Measurements from ENCODE around the gene CD19.
A peak's percentile ranks its signal among the peaks of the same experiment; 100 is the strongest.
"Not testable (repeated sequence)": the region's sequence is repeated elsewhere in the genome, so short reads cannot be mapped to it uniquely, and the experiment has no call there.

The CD19 gene

DNA sequence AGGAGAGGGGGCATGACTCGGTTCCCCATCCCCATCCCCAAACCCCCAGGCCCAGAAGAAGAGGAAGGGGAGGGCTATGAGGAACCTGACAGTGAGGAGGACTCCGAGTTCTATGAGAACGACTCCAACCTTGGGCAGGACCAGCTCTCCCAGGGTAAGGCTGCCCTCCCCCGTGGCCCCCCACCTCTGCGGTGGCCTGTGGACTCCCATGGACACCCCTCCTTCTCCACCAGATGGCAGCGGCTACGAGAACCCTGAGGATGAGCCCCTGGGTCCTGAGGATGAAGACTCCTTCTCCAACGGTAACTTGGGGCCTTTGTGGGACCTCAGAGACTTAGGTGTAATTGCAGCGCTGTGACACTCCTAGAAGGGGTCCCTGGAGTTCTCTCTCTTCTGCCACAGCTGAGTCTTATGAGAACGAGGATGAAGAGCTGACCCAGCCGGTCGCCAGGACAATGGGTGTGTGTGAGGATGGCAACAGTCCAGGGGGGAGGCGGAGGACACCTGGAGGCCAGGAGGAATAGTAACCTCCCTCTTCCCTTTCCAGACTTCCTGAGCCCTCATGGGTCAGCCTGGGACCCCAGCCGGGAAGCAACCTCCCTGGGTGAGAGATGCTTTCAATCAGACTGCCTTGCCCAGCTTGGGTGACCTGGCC lies 5.6 kb downstream of the CD19 start:
- DNase-seq: no peak

- no peak for DNase-seq
Observed at GRCh38 chr16:28938721-28939120, 7.0 kb downstream of the CD19 start.

DNA sequence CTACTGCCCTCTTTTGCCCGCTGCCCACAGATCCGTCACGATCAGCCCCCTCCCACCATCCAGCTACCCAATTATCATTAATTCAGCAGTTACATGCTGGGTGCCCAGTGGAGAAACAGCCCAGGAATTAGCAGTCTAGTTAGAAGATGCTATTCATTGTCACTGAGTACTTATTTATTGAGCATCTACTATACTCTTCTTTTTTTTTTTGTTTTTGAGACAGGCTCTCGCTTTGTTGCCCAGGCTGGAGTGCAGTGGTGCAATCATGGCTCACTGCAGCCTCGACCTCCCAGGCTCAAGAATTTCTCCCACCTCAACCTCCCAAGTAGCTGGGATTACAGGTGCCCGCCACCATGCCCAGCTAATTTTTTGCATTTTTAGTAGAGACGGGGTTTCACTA lies 8.1 kb downstream of the CD19 start:
- DNase-seq: not testable (repeated sequence)

GRCh38 chr16:28943281-28943680 lies 11.5 kb downstream of the CD19 start:
- DNase-seq: no peak

- no peak for DNase-seq
Observed at GRCh38 chr16:28946681-28947080, 14.9 kb downstream of the CD19 start.

- peak; percentile 100 for DNase-seq
Observed at GRCh38 chr16:28950648-28951409, 19.1 kb downstream of the CD19 start, which contains the start of gene NFATC2IP. Gene NFATC2IP, plus strand, starts transcription at chr16:28950937. Its CDS starts 75 bp downstream, at chr16:28951012.

- DNase-seq: no peak
Observed at GRCh38 chr16:28951410-28951943, 19.7 kb downstream of the CD19 start.

DNA sequence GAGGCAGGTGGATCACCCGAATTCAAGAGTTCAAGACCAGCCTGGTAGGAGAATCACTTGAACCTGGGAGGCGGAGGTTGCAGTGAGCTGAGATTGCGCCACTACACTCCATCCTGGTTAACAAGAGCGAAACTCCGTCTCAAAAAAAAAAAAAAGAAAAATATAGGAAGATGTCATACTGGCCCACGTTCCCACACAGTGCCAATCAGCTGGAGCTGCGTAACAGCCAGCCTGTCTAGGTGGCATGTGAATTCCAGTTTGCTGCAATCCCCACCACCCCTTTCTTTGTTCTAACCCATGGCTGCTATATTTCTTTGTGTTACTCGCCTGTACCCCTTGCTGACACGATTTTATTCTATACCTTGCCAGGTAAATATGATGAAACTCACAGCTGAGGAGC lies 26.4 kb downstream of the CD19 start:
- no peak for DNase-seq

GRCh38 chr16:28958836-28959235 lies 27.1 kb downstream of the CD19 start:
- no peak for DNase-seq

GRCh38 chr16:28964072-28964471 lies 32.3 kb downstream of the CD19 start:
- DNase-seq: no peak

- DNase-seq: no peak
Observed at GRCh38 chr16:28964496-28964895, 32.7 kb downstream of the CD19 start.

GRCh38 chr16:28967156-28967555 lies 35.4 kb downstream of the CD19 start:
- no peak for DNase-seq

GRCh38 chr16:28969696-28970095 lies 37.9 kb downstream of the CD19 start:
- DNase-seq: not testable (repeated sequence)

- DNase-seq: no peak
Observed at GRCh38 chr16:28974007-28974436, 42.3 kb downstream of the CD19 start.

DNA sequence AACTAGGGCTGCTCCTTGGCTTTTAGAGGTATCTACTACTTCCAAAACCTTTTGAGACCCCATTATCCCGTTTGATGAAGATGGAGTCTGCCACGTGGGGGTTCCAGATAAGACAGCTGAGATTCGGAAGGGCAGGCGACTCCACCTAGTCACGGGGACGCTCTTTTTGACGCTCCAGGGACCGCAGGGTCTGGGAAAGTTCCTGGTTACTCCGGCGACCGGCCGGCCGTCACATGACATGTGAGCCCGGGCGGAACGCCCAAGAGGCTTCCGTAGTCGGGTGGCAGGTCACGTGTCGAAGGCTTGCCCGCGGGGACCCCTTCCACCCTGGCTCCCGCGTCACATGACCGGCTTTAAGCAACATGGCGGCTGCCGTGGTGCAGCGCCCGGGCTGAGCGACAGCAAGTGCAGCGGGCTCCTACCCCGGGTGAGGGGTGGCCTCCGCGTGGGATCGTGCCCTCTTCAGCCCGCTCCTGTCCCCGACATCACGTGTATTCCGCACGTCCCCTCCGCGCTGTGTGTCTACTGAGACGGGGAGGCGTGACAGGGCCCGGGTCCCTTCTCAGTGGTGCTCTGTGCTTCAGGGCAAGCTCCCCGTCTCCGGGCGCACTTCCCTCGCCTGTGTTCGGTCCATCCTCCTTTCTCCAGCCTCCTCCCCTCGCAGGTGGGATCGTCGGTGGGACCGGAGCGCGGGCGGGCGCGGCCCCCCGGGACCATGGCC lies 42.8 kb downstream of the CD19 start, which contains the start of gene SPNS1:
Gene SPNS1, plus strand, starts transcription at position 342 of the 721 bp plus-strand sequence. Its CDS starts 374 bp downstream, at position 716.
- peak; percentile 87 for DNase-seq

- DNase-seq: no peak
Observed at GRCh38 chr16:28975158-28975599, 43.4 kb downstream of the CD19 start.

GRCh38 chr16:28977703-28978662 lies 46.2 kb downstream of the CD19 start:
- peak; percentile 29 for DNase-seq

DNA sequence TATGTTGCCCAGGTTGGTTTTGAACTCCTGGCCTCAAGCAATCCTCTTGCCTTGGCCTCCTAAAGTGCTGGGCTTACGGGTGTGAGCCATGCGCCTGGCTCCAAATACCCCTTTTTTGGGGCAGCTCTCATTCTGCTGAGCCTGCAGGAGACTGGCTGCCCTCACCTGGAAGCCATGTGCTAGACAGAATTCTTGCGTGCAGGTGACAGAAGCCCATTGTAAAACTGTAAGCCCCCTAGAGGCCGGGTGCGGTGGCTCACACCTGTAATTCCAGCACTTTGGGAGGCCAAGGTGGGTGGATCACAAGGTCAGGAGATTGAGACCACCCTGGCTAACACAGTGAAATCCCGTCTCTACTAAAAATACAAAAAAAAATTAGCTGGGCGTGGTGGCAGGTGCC lies 48.6 kb downstream of the CD19 start:
- not testable (repeated sequence) for DNase-seq

- DNase-seq: no peak
Observed at GRCh38 chr16:28980929-28981328, 49.2 kb downstream of the CD19 start.

GRCh38 chr16:28981517-28981916 lies 49.7 kb downstream of the CD19 start:
- DNase-seq: no peak

DNA sequence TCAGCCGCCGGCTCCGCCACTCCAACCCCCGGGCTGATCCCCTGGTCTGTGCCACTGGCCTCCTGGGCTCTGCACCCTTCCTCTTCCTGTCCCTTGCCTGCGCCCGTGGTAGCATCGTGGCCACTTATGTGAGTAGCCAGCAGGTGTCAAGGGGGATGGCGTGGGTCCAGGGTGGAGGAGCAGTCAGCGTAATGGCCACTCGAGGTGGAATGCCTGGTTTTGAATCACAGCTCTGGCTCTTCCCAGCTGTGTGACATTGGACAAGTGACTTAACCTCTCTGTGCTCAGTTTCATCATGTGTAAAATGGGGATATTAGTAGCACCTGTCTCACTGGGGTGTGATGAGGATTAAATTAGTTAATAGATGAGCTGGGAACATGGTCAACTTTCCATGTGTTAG lies 50.6 kb downstream of the CD19 start:
- no peak for DNase-seq

GRCh38 chr16:28982949-28983348 lies 51.2 kb downstream of the CD19 start:
- DNase-seq: no peak

Data from central memory CD4-positive, alpha-beta T cell (primary cell).